Fibroblast of lung (primary cell): Measurements from ENCODE around the gene GRK6.

Experiments used
- EZH2 ChIP-seq: IDR thresholded peaks from 2 replicates; pipeline ENCODE4 v1.5.1; 2012; ENCODE audit warnings: low read length, control low read depth, mild to moderate bottlenecking; ENCODE audit errors: missing control alignments
- TF ChIP-seq, protein P1 (sequence below), 2 donors: IDR thresholded peaks in 1 of 2; conservative IDR thresholded peaks in 1 of 2; 1 replicate in 1 of 2; 2 replicates in 1 of 2; pipeline ENCODE4 v1.5.1; 2011 to 2012; ENCODE audit warnings: low read length in 2 of 2, control low read depth in 1 of 2, inconsistent platforms in 1 of 2, low read depth in 1 of 2, mild to moderate bottlenecking in 1 of 2

DNA sequence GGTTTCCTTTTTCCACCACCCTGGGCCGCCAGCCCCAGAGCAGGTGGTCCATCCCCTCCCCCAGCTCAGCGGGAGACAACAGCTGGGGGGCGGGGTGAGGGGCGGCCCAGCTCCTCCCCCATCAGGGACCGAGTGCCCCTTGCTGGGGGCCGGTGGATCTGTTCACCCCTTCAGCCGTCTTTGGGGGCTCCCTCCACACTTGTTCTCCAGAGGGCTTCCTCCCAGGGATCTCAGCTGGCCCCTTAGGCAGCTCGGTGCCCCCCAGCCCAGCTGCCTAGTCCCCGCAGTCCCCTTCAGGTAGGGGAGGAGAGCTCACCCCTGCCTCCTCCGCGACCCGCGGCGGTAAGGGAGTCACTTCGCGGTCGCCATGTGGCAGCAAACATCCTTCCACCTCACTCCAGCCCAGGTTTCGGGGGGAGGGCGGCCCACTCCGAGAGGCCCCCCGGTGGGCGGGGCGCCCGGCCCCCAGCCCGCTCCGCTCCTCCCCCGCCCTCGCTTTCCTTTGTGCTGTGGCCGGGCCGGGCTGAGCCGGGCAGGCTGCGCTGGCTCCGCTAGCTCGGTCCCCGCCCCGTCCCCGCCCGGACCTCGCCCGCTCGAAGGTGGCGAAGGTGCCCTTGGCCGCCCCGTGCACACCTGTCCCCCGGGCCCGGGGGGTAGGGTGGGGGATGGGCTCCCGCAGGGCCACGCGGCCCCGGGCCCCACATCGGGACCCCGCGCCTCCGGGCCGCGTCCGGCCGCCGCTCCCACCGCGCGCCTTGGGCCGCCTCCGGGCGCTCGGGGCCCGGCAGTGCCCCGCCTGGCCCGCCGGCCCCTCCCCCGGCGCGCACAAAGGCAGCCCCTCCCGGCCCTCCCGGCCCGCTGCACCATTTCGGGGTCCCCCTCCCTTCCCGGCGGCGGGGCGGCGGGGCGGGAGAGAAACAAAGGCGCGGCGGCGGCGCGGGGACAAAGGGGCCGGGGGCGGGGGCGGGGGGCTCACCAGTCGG, 46.3 kb downstream of the GRK6 start:
- TF ChIP-seq, protein P1, sequence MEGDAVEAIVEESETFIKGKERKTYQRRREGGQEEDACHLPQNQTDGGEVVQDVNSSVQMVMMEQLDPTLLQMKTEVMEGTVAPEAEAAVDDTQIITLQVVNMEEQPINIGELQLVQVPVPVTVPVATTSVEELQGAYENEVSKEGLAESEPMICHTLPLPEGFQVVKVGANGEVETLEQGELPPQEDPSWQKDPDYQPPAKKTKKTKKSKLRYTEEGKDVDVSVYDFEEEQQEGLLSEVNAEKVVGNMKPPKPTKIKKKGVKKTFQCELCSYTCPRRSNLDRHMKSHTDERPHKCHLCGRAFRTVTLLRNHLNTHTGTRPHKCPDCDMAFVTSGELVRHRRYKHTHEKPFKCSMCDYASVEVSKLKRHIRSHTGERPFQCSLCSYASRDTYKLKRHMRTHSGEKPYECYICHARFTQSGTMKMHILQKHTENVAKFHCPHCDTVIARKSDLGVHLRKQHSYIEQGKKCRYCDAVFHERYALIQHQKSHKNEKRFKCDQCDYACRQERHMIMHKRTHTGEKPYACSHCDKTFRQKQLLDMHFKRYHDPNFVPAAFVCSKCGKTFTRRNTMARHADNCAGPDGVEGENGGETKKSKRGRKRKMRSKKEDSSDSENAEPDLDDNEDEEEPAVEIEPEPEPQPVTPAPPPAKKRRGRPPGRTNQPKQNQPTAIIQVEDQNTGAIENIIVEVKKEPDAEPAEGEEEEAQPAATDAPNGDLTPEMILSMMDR (conservative IDR thresholded peaks at IDR 0.05 in 1 of 2, IDR thresholded peaks at IDR 0.05 in 1 of 2; ENCODE audit: low read depth in 1 of 2, low read length in 2 of 2): no peak
- TF ChIP-seq EZH2: no peak
